K562 (cell line): ENCODE results near the gene TUBD1. TPM values are rescaled to one million over a fixed set of nuclear protein-coding genes. Genes with fewer than 3 reads are reported as not detected.

Source experiments
- ARID3A ChIP-seq: IDR thresholded peaks from 2 replicates; pipeline ENCODE4 v1.6.1; 2012; ENCODE audit warnings: low read depth, low read length, improper control_type of control experiment, borderline replicate concordance
- EGR1 ChIP-seq: fragments of 450-650 bp; conservative IDR thresholded peaks from 2 replicates; pipeline ENCODE4 v1.6.1; 2017; ENCODE audit warnings: mild to moderate bottlenecking
- EP300 ChIP-seq: IDR thresholded peaks from 2 replicates; pipeline ENCODE4 v1.6.1; 2012; ENCODE audit warnings: low read length, improper control_type of control experiment
- JUND ChIP-seq, 2 experiments: IDR thresholded peaks; 2 replicates in 1 of 2; 3 replicates in 1 of 2; pipeline ENCODE4 v1.6.1; 2011; ENCODE audit warnings: borderline replicate concordance in 2 of 2, low read depth in 2 of 2, low read length in 2 of 2, improper control_type of control experiment in 1 of 2, missing biosample characterization in 1 of 2, missing genetic modification characterization in 1 of 2, missing genetic modification reagents in 1 of 2
- MAZ ChIP-seq, 2 experiments: fragments of 450-650 bp in 1 of 2; sonication (generic) in 1 of 2; formaldehyde crosslinking; IDR thresholded peaks in 1 of 2; conservative IDR thresholded peaks in 1 of 2; 2 replicates each; pipeline versions ENCODE4 v1.4.0 to v1.5.0; 2020; ENCODE audit warnings: mild to moderate bottlenecking in 1 of 2, missing genetic modification reagents in 1 of 2
- NBN ChIP-seq: fragments of 450-650 bp; IDR thresholded peaks from 2 replicates; pipeline ENCODE4 v1.6.1; 2016; ENCODE audit warnings: low read depth, mild to moderate bottlenecking
- NCOA2 ChIP-seq, 2 experiments: fragments of 450-650 bp; IDR thresholded peaks; 2 replicates each; pipeline ENCODE4 v1.6.1; 2018; ENCODE audit warnings: mild to moderate bottlenecking in 2 of 2, moderate library complexity in 1 of 2; ENCODE audit not compliant: partially characterized antibody in 2 of 2
- PHB ChIP-seq: fragments of 250-450 bp; sonication (Bioruptor Pico); IDR thresholded peaks from 2 replicates; pipeline ENCODE4 v1.5.0; 2021
- PHF8 ChIP-seq: fragments of 200-600 bp; sonication (generic); IDR thresholded peaks from 2 replicates; pipeline ENCODE4 v1.6.1; 2012; ENCODE audit warnings: mixed run types, mild to moderate bottlenecking, inconsistent platforms, low read length, moderate library complexity, borderline replicate concordance
- PRMT5 ChIP-seq: sonication (generic); formaldehyde crosslinking; IDR thresholded peaks from 2 replicates; pipeline ENCODE4 v1.5.0; 2020; ENCODE audit warnings: missing genetic modification reagents
- SRSF9 ChIP-seq: fragments of 200-400 bp; formaldehyde crosslinking; IDR thresholded peaks from 2 replicates; pipeline ENCODE4 v1.6.1; 2017; ENCODE audit warnings: low read depth, low read length, borderline replicate concordance
- TRIM24 ChIP-seq, 2 experiments: fragments of 450-650 bp; IDR thresholded peaks; 2 replicates each; pipeline ENCODE4 v1.6.1; 2016
- ZBTB17 ChIP-seq: fragments of 450-650 bp; formaldehyde crosslinking; IDR thresholded peaks from 2 replicates; pipeline ENCODE4 v1.4.0; 2020; ENCODE audit warnings: mild to moderate bottlenecking
- ZC3H8 ChIP-seq: fragments of 450-650 bp; IDR thresholded peaks from 2 replicates; pipeline ENCODE4 v1.6.1; 2017
- ZNF124 ChIP-seq: sonication (generic); formaldehyde crosslinking; IDR thresholded peaks from 2 replicates; pipeline ENCODE4 v1.8.1; 2022; ENCODE audit warnings: missing genetic modification reagents
- ZNF699 ChIP-seq: fragments of 250-450 bp; sonication (Bioruptor Pico); IDR thresholded peaks from 2 replicates; pipeline ENCODE4 v1.8.0; 2021; ENCODE audit warnings: mild to moderate bottlenecking, moderate library complexity; ENCODE audit not compliant: insufficient replicate concordance
- polyA plus RNA-seq, 8 experiments: library from polyadenylated mRNA; depleted of rRNA in 4 of 8; stranded (reverse) in 5 of 8; unstranded in 3 of 8; fragments of >200 nt; fragmentation: Nextera tagmentation in 2 of 8; fragmentation: Illumina TruSeq in 1 of 8; extraction: Ambion mirVana in 2 of 8; extraction: Trizol in 1 of 8; gene quantifications; 2 replicates each; pipeline versions ENCODE4 v1.2.1 to v1.2.3, GENCODE V29; 2011 to 2014; ENCODE audit warnings: inconsistent platforms in 1 of 8, missing spikeins in 1 of 8
- total RNA-seq, 7 experiments: library from RNA; depleted of rRNA in 6 of 7; stranded (reverse); fragments of >200 nt in 6 of 7; fragmentation: Illumina TruSeq in 2 of 7; extraction: Trizol in 2 of 7; gene quantifications; 2 replicates each; pipeline versions ENCODE4 v1.2.1 to v1.2.3, GENCODE V29; 2011 to 2021; ENCODE audit warnings: low replicate concordance in 1 of 7
- TF ChIP-seq, protein P1 (sequence below): fragments of 150-350 bp; conservative IDR thresholded peaks from 2 replicates; pipeline ENCODE4 v1.6.1; 2014; ENCODE audit warnings: low read length
- TF ChIP-seq, protein P2 (sequence below): fragments of 250-450 bp; sonication (Bioruptor Pico); IDR thresholded peaks from 2 replicates; pipeline ENCODE4 v1.5.0; 2021
- TF ChIP-seq, protein P3 (sequence below), 2 experiments: fragments of 150-350 bp in 1 of 2; IDR thresholded peaks; 2 replicates each; pipeline ENCODE4 v1.6.1; 2012 to 2016; ENCODE audit warnings: low read depth in 2 of 2, low read length in 2 of 2, mild to moderate bottlenecking in 1 of 2, moderate library complexity in 1 of 2

The TUBD1 gene
- total and polyA plus RNA-seq, 9 of the 15 experiments (the other 6 are each of a cell fraction or from before 2014, with no cell fraction given), result 10.8 to 35.3 (median 17.9) TPM

GRCh38 chr17:59837308-59838051 is 55.3 kb downstream of the TUBD1 start (continued):
- TF ChIP-seq ZNF699 (CRISPR knock-in tag) (no peak), ZNF124 (CRISPR knock-in tag) (no peak), TRIM24 (IDR thresholded peaks at IDR 0.05) (peak in 1 of 2 experiments; percentile 81; a peak in 2 of 4 replicates), ARID3A (peak; percentile 96), NCOA2 (IDR thresholded peaks at IDR 0.05; ENCODE audit: partially characterized antibody in 2 of 2) (peak in 1 of 2 experiments; percentile 30), NBN (peak; percentile 93), SRSF9 (no peak), ZBTB17 (CRISPR knock-in tag) (peak; percentile 80), PHB (CRISPR knock-in tag) (no peak), PRMT5 (CRISPR knock-in tag) (no peak), EP300 (peak; percentile 92), PHF8 (no peak; the same call in 1 of the 2 replicates), EGR1 (peak; percentile 63), ZC3H8 (no peak), JUND (IDR thresholded peaks at IDR 0.05; ENCODE audit: borderline replicate concordance, low read depth, low read length) (peak; percentile 95), JUND (tag; IDR thresholded peaks at IDR 0.05; ENCODE audit: borderline replicate concordance, low read depth, low read length) (peak; percentile 88; the same call in 2 of the 3 replicates), MAZ (CRISPR knock-in tag; conservative IDR thresholded peaks at IDR 0.05 in 1 of 2, IDR thresholded peaks at IDR 0.05 in 1 of 2) (peak in 1 of 2 experiments; percentile 62; a peak in 2 of 4 replicates)
- TF ChIP-seq, protein P1, sequence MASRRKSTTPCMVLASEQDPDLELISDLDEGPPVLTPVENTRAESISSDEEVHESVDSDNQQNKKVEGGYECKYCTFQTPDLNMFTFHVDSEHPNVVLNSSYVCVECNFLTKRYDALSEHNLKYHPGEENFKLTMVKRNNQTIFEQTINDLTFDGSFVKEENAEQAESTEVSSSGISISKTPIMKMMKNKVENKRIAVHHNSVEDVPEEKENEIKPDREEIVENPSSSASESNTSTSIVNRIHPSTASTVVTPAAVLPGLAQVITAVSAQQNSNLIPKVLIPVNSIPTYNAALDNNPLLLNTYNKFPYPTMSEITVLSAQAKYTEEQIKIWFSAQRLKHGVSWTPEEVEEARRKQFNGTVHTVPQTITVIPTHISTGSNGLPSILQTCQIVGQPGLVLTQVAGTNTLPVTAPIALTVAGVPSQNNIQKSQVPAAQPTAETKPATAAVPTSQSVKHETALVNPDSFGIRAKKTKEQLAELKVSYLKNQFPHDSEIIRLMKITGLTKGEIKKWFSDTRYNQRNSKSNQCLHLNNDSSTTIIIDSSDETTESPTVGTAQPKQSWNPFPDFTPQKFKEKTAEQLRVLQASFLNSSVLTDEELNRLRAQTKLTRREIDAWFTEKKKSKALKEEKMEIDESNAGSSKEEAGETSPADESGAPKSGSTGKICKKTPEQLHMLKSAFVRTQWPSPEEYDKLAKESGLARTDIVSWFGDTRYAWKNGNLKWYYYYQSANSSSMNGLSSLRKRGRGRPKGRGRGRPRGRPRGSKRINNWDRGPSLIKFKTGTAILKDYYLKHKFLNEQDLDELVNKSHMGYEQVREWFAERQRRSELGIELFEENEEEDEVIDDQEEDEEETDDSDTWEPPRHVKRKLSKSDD, result no peak
- TF ChIP-seq, protein P2, sequence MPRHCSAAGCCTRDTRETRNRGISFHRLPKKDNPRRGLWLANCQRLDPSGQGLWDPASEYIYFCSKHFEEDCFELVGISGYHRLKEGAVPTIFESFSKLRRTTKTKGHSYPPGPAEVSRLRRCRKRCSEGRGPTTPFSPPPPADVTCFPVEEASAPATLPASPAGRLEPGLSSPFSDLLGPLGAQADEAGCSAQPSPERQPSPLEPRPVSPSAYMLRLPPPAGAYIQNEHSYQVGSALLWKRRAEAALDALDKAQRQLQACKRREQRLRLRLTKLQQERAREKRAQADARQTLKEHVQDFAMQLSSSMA (CRISPR knock-in tag), result no peak
- TF ChIP-seq, protein P3, sequence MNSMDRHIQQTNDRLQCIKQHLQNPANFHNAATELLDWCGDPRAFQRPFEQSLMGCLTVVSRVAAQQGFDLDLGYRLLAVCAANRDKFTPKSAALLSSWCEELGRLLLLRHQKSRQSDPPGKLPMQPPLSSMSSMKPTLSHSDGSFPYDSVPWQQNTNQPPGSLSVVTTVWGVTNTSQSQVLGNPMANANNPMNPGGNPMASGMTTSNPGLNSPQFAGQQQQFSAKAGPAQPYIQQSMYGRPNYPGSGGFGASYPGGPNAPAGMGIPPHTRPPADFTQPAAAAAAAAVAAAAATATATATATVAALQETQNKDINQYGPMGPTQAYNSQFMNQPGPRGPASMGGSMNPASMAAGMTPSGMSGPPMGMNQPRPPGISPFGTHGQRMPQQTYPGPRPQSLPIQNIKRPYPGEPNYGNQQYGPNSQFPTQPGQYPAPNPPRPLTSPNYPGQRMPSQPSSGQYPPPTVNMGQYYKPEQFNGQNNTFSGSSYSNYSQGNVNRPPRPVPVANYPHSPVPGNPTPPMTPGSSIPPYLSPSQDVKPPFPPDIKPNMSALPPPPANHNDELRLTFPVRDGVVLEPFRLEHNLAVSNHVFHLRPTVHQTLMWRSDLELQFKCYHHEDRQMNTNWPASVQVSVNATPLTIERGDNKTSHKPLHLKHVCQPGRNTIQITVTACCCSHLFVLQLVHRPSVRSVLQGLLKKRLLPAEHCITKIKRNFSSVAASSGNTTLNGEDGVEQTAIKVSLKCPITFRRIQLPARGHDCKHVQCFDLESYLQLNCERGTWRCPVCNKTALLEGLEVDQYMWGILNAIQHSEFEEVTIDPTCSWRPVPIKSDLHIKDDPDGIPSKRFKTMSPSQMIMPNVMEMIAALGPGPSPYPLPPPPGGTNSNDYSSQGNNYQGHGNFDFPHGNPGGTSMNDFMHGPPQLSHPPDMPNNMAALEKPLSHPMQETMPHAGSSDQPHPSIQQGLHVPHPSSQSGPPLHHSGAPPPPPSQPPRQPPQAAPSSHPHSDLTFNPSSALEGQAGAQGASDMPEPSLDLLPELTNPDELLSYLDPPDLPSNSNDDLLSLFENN (IDR thresholded peaks at IDR 0.05; ENCODE audit: low read depth in 2 of 2, low read length in 2 of 2), result peak in 1 of 2 experiments; percentile 82; a peak in 2 of 4 replicates
